ENCODE data around the gene CBFA2T2.
"Not testable (repeated sequence)": the region's sequence is repeated elsewhere in the genome, so short reads cannot be mapped to it uniquely, and the experiment has no call there.

The CBFA2T2 gene

GRCh38 chr20:33573268-33573667 is 83.4 kb downstream of the CBFA2T2 start:
- not testable (repeated sequence) for DNase-seq (ENCODE audit: low read depth, low spot score)

GRCh38 chr20:33575282-33575681 is 85.4 kb downstream of the CBFA2T2 start:
- DNase-seq (ENCODE audit: low read depth, low spot score) = no peak

- no peak for DNase-seq (ENCODE audit: low read depth, low spot score)
Measured at GRCh38 chr20:33576432-33577125, 86.7 kb downstream of the CBFA2T2 start.

DNA sequence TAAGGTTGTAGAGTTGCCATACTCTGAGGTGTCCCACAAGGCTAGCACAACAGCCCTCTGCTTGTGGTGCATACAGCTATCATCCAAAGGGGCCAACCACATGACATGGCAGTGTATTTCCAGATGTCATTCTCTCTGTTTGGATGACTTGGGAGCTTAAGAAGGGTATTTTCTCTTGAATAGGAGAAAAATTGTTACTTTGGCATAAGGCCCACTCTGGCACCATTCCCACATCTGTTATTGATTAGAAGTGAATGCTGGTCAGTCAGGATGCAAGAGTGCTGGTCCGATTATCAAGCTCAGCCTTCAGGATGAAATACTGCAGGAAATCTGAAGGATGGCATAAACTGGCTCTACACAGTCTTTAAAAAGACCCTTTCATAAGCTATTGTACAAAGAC is 88.6 kb downstream of the CBFA2T2 start:
- DNase-seq (ENCODE audit: low read depth, low spot score) = no peak

GRCh38 chr20:33583143-33583542 is 93.2 kb downstream of the CBFA2T2 start:
- no peak for DNase-seq (ENCODE audit: low read depth, low spot score)

DNA sequence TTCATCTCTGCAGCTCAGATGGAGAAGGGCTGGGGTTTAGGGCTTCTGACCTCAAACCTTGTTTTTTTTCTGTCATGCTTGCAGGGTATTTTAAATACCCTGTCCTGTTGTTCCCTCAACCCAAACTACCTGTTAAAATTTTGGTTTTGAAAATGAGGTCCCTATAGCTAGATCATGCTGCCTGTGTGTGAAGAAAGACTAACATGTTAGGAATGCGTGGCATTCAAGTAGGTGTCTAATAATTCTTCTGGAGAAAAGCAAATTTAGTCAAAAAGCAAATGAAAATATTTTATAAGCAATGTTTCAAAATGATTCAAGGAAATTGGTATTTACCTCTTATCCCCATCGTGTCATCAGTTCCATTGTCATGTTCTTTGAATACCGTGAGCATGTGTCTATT is 95.1 kb downstream of the CBFA2T2 start:
- DNase-seq (ENCODE audit: low read depth, low spot score) = no peak

GRCh38 chr20:33585413-33585812 is 95.5 kb downstream of the CBFA2T2 start:
- DNase-seq (ENCODE audit: low read depth, low spot score) = no peak

DNA sequence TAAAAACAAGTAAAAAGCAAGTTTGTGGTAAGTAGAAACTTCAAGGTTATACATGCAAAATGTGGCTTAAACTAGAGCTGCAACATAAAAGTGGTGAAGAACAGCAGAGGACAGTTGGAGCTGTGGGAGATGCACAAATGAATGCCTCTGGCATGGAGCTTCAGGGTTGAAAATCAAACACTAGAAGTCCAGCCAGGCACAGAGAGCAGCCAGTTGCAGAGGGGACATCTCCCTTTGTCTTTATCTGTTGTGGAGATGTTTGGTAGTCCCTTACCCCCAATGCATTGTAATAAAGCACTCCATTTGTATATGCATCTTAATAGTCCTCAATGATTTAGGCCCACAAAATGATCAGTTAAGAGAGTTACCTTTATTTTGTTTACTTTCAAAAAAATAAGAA is 99.2 kb downstream of the CBFA2T2 start:
- DNase-seq (ENCODE audit: low read depth, low spot score) = no peak

- DNase-seq (ENCODE audit: low read depth, low spot score) = not testable (repeated sequence)
Measured at GRCh38 chr20:33591901-33592300, 102.0 kb downstream of the CBFA2T2 start.

DNA sequence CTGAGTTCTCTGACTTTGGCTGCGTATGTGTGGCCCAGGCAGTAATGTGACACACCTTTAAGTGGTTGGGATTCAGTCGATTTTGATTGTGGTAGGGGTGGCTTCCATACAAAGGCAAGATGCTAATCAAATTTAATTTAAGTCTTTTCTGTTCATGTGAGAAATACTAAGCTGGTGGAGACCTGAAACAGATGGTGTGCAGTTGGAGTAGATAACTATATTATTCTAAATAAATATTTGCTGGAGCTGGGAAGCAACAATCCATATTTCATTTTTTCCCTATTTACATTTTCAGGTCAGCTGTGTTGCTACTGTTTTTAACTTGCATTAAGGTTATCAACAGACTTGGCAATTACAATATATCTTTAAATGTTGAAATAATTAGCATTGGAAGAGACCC is 104.8 kb downstream of the CBFA2T2 start:
- DNase-seq (ENCODE audit: low read depth, low spot score) = no peak

GRCh38 chr20:33600414-33600813 is 110.5 kb downstream of the CBFA2T2 start:
- DNase-seq (ENCODE audit: low read depth, low spot score) = no peak

GRCh38 chr20:33600981-33601380 is 111.1 kb downstream of the CBFA2T2 start:
- no peak for DNase-seq (ENCODE audit: low read depth, low spot score)

- DNase-seq (ENCODE audit: low read depth, low spot score) = no peak
Measured at GRCh38 chr20:33601861-33602260, 112.0 kb downstream of the CBFA2T2 start.

- no peak for DNase-seq (ENCODE audit: low read depth, low spot score)
Measured at GRCh38 chr20:33602826-33603590, 113.1 kb downstream of the CBFA2T2 start.

- no peak for DNase-seq (ENCODE audit: low read depth, low spot score)
Measured at GRCh38 chr20:33604084-33604990, 114.4 kb downstream of the CBFA2T2 start.

GRCh38 chr20:33604991-33605370 is 115.1 kb downstream of the CBFA2T2 start:
- DNase-seq (ENCODE audit: low read depth, low spot score) = no peak

- DNase-seq (ENCODE audit: low read depth, low spot score) = no peak
Measured at GRCh38 chr20:33606118-33606771, 116.3 kb downstream of the CBFA2T2 start.

GRCh38 chr20:33609504-33609903 is 119.6 kb downstream of the CBFA2T2 start:
- DNase-seq (ENCODE audit: low read depth, low spot score) = no peak

DNA sequence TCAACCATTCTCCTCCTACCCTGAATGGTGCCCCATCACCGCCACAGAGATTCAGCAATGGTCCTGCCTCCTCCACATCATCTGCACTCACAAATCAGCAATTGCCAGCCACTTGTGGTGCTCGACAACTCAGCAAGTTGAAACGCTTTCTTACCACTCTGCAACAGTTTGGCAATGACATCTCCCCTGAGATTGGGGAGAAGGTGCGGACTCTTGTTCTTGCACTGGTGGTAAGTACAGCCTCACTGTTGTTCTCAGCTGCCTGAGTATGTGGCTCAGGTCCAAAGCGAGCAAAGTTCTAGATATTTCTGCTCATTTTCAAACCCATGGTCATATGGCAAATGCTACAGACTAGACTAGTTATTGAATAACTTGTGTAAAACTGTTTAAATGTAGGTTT is 121.2 kb downstream of the CBFA2T2 start:
- no peak for DNase-seq (ENCODE audit: low read depth, low spot score)

DNA sequence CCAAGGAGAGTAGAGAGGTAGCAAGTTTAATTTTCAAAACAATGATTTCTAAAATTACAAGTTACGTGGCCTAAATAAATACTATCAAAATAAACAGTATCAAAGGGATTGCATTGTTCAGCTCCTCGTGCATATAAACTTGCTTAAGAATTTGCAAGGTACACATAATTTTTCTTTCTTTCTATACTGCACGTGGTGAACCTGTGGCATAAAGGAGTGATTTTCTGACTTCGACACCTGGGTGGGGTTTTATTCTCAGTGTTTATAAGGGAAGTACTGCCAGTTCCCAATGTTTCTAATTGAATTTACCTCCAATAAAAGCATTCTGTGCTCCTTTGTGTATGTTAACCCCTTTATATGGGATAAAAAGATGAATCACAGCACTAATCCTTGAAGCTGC is 122.1 kb downstream of the CBFA2T2 start:
- DNase-seq (ENCODE audit: low read depth, low spot score) = no peak

GRCh38 chr20:33621717-33622400 is 132.0 kb downstream of the CBFA2T2 start:
- DNase-seq (ENCODE audit: low read depth, low spot score) = no peak

Data from ELF-1 (cell line).